ENCODE data around the gene BARHL1. TPM values are rescaled to one million over a fixed set of nuclear protein-coding genes. Genes with fewer than 3 reads are reported as not detected.
A peak's percentile ranks its signal among the peaks of the same experiment; 100 is the strongest.

BARHL1 gene
- total and polyA plus RNA-seq, 2 experiments from 2014 or later: not detected

GRCh38 chr9:132555528-132555927, 26.9 kb upstream of the BARHL1 start:
- Histone ChIP-seq H3K27me3 (ENCODE audit: insufficient read depth) (no peaks in the 10 kb centered on the region), H3K36me3 (ENCODE audit: insufficient read depth) (no peaks in the 10 kb centered on the region), H3K4me2 (no peak overlapping the region), H3F3A (replicated peaks; ENCODE audit: low read depth) (no peaks in the 10 kb centered on the region), H3K4me1 (ENCODE audit: insufficient read depth) (peaks cover under 1% of the 10 kb centered on the region; the same call in 1 of the 2 replicates), H3K27ac (ENCODE audit: low read depth) (no peak overlapping the region), H3K79me2 (replicated peaks; ENCODE audit: insufficient read depth) (no peaks in the 10 kb centered on the region), H3K4me3 (no peak overlapping the region), H2AFZ (no peak overlapping the region), H4K20me1 (replicated peaks; ENCODE audit: insufficient read depth) (no peaks in the 10 kb centered on the region), H3K9me2 (ENCODE audit: insufficient read depth) (no peaks in the 10 kb centered on the region)
- H3K27ac Mint-ChIP-seq: no peak overlapping the region
- H3K27me3 Mint-ChIP-seq (ENCODE audit: insufficient read depth, low read depth, poor library complexity): peaks cover 5% of the 10 kb centered on the region
- peaks cover 13% of the 10 kb centered on the region for H3K4me1 Mint-ChIP-seq
- H3K4me3 Mint-ChIP-seq: no peak overlapping the region
- TF ChIP-seq STAT1 (IDR thresholded peaks at IDR 0.05; ENCODE audit: unreplicated experiment): no peak
- TF ChIP-seq POLR2AphosphoS5 (IDR thresholded peaks at IDR 0.05; ENCODE audit: low read depth): no peak
- TF ChIP-seq, protein P1, sequence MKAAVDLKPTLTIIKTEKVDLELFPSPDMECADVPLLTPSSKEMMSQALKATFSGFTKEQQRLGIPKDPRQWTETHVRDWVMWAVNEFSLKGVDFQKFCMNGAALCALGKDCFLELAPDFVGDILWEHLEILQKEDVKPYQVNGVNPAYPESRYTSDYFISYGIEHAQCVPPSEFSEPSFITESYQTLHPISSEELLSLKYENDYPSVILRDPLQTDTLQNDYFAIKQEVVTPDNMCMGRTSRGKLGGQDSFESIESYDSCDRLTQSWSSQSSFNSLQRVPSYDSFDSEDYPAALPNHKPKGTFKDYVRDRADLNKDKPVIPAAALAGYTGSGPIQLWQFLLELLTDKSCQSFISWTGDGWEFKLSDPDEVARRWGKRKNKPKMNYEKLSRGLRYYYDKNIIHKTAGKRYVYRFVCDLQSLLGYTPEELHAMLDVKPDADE (IDR thresholded peaks at IDR 0.05): no peak
- no peak for TF ChIP-seq ZNF114 (CRISPR knock-in tag; IDR thresholded peaks at IDR 0.05)
- no peak for TF ChIP-seq ZNF462 (CRISPR knock-in tag; IDR thresholded peaks at IDR 0.05)
- TF ChIP-seq ZNF331 (CRISPR knock-in tag; IDR thresholded peaks at IDR 0.05; ENCODE audit: low read depth): no peak
- TF ChIP-seq EZH2phosphoT487 (IDR thresholded peaks at IDR 0.05; ENCODE audit: unreplicated experiment): no peak
- TF ChIP-seq, protein P2, sequence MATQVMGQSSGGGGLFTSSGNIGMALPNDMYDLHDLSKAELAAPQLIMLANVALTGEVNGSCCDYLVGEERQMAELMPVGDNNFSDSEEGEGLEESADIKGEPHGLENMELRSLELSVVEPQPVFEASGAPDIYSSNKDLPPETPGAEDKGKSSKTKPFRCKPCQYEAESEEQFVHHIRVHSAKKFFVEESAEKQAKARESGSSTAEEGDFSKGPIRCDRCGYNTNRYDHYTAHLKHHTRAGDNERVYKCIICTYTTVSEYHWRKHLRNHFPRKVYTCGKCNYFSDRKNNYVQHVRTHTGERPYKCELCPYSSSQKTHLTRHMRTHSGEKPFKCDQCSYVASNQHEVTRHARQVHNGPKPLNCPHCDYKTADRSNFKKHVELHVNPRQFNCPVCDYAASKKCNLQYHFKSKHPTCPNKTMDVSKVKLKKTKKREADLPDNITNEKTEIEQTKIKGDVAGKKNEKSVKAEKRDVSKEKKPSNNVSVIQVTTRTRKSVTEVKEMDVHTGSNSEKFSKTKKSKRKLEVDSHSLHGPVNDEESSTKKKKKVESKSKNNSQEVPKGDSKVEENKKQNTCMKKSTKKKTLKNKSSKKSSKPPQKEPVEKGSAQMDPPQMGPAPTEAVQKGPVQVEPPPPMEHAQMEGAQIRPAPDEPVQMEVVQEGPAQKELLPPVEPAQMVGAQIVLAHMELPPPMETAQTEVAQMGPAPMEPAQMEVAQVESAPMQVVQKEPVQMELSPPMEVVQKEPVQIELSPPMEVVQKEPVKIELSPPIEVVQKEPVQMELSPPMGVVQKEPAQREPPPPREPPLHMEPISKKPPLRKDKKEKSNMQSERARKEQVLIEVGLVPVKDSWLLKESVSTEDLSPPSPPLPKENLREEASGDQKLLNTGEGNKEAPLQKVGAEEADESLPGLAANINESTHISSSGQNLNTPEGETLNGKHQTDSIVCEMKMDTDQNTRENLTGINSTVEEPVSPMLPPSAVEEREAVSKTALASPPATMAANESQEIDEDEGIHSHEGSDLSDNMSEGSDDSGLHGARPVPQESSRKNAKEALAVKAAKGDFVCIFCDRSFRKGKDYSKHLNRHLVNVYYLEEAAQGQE (IDR thresholded peaks at IDR 0.05; ENCODE audit: unreplicated experiment): no peak
- TF ChIP-seq JUNB (IDR thresholded peaks at IDR 0.05; ENCODE audit: unreplicated experiment): no peak
- TF ChIP-seq CREB1 (CRISPR knock-in tag; IDR thresholded peaks at IDR 0.05; ENCODE audit: low read depth): no peak
- TF ChIP-seq EZH2 (IDR thresholded peaks at IDR 0.05; ENCODE audit: low read depth, unreplicated experiment): no peak
- H3K36me3 Mint-ChIP-seq (ENCODE audit: low read depth): peaks cover 5% of the 10 kb centered on the region
- DNase-seq (ENCODE audit: low spot score): no peak
- ATAC-seq: peak; percentile 30; the same call in 1 of the 3 replicates
- peaks cover 12% of the 10 kb centered on the region for H3K9me3 Mint-ChIP-seq
